ENCODE measurements around the gene ZCCHC17. TPM values are rescaled to one million over a fixed set of nuclear protein-coding genes. Genes with fewer than 3 reads are reported as not detected.

The ZCCHC17 gene
- total and polyA plus RNA-seq, 2 donors (not counting 1 experiment from before 2014, with no cell fraction given), result 14.1 to 20.3 TPM

DNA sequence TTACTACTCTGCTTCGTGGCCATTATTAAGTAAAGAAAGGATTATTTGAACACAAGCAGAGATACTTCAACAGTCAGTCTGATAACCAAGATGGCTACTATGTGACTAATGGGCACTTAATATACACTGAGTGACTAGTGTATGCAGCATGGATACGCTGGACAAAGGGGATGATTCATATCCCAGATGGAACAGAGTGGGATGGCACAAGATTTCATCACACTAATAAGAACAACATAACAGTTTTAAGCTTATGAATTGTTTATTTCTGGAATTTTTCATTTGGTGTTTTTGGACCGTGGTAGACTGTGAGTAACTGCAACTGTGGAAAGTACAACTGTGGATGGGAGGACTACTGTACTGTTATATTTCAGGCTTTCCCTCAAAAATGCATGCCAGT lies 9.4 kb downstream of the ZCCHC17 start:
- ChIA-PET CTCF (no interaction called here), POLR2A (no interaction called here)
- H4K20me1 ChIP-seq (ENCODE audit: control insufficient read depth, insufficient read depth, low read length, poor library complexity, severe bottlenecking), result peaks cover 13% of the 10 kb centered on the region
- H3K9me3 Mint-ChIP-seq (ENCODE audit: insufficient read depth), result no peaks in the 10 kb centered on the region
- no peak overlapping the region for H3K4me2 ChIP-seq (replicated peaks; ENCODE audit: low read depth, low read length, poor library complexity, severe bottlenecking)
- H3K9ac ChIP-seq (ENCODE audit: low read length), result no peak overlapping the region
- no peaks in the 10 kb centered on the region for H3K9me3 ChIP-seq (ENCODE audit: control extremely low read depth in 1 of 3, control insufficient read depth in 2 of 3, insufficient read depth in 1 of 3, low read length in 2 of 3)
- peaks cover 0 to 15% of the 10 kb centered on the region in 2 experiments for H3K36me3 ChIP-seq (replicated peaks in 1 of 2; ENCODE audit: control extremely low read depth in 1 of 2, control insufficient read depth in 1 of 2, extremely low read depth in 1 of 2, insufficient read depth in 2 of 2, low read length in 1 of 2)
- H3K79me2 ChIP-seq (ENCODE audit: control insufficient read depth, insufficient read depth, low read length), result peaks cover 51% of the 10 kb centered on the region
- H3K4me3 Mint-ChIP-seq, result no peak overlapping the region
- H3K4me1 ChIP-seq (ENCODE audit: control insufficient read depth in 2 of 2, insufficient read depth in 2 of 2, low read length in 2 of 2), result no peaks in the 10 kb centered on the region
- H3K27me3 ChIP-seq (replicated peaks in 1 of 4; ENCODE audit: control extremely low read depth in 1 of 4, control insufficient read depth in 3 of 4, insufficient read depth in 4 of 4, low read length in 3 of 4), result no peaks in the 10 kb centered on the region
- no CpG with 5 or more reads among the region's 3 CpGs for WGBS (ENCODE audit: insufficient coverage)
- no peak for TF ChIP-seq EZH2 (IDR thresholded peaks at IDR 0.05; ENCODE audit: borderline replicate concordance, insufficient read depth, low read depth, low read length, poor library complexity, severe bottlenecking)
- TF ChIP-seq, protein P1, sequence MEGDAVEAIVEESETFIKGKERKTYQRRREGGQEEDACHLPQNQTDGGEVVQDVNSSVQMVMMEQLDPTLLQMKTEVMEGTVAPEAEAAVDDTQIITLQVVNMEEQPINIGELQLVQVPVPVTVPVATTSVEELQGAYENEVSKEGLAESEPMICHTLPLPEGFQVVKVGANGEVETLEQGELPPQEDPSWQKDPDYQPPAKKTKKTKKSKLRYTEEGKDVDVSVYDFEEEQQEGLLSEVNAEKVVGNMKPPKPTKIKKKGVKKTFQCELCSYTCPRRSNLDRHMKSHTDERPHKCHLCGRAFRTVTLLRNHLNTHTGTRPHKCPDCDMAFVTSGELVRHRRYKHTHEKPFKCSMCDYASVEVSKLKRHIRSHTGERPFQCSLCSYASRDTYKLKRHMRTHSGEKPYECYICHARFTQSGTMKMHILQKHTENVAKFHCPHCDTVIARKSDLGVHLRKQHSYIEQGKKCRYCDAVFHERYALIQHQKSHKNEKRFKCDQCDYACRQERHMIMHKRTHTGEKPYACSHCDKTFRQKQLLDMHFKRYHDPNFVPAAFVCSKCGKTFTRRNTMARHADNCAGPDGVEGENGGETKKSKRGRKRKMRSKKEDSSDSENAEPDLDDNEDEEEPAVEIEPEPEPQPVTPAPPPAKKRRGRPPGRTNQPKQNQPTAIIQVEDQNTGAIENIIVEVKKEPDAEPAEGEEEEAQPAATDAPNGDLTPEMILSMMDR (IDR thresholded peaks at IDR 0.05), result no peak
- ATAC-seq (ENCODE audit: low read depth) (no peak), DNase-seq (no peak)
- peaks cover 2% of the 10 kb centered on the region for H3K4me1 Mint-ChIP-seq
- H3K27ac ChIP-seq (ENCODE audit: low read length in 2 of 2), result no peak overlapping the region
- no peaks in the 10 kb centered on the region for H3K27me3 Mint-ChIP-seq
- H3K4me3 ChIP-seq (ENCODE audit: control extremely low read depth in 1 of 5, extremely low read depth in 1 of 5, insufficient read depth in 1 of 5, low read depth in 2 of 5, low read length in 4 of 5), result no peak overlapping the region
- intact Hi-C loops (cut with micrococcal nuclease), result no loop called here
- no peak overlapping the region for H2AFZ ChIP-seq (ENCODE audit: insufficient read depth, low read depth, low read length, poor library complexity, severe bottlenecking)
- H3K27ac Mint-ChIP-seq, result no peak overlapping the region

DNA sequence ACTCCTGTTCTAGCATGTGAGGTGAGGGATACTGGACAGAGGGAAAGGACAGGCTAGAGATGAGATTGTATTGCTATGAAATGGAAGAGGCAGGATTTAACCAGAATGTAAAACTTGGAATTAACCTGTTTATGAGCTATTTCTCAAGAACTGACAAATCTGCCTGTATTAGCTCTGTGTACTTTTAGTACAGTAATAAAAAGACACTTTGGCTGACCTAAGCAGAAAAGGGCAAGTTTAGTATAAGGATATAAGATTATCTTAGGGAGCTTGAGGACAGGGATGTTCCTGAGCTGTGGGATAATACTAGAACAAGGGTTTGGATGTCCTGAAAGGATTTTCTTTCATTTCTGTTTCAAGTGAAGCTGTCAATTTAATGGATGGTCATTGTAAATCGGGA lies 11.2 kb downstream of the ZCCHC17 start:
- Histone ChIP-seq H3K36me3 (replicated peaks in 1 of 2; ENCODE audit: control extremely low read depth in 1 of 2, control insufficient read depth in 1 of 2, extremely low read depth in 1 of 2, insufficient read depth in 2 of 2, low read length in 1 of 2) (peaks cover 4 to 28% of the 10 kb centered on the region in 2 experiments), H4K20me1 (ENCODE audit: control insufficient read depth, insufficient read depth, low read length, poor library complexity, severe bottlenecking) (peaks cover 13% of the 10 kb centered on the region), H2AFZ (ENCODE audit: insufficient read depth, low read depth, low read length, poor library complexity, severe bottlenecking) (no peak overlapping the region), H3K27ac (ENCODE audit: low read length in 2 of 2) (no peak overlapping the region), H3K79me2 (ENCODE audit: control insufficient read depth, insufficient read depth, low read length) (peaks cover 48% of the 10 kb centered on the region), H3K4me2 (replicated peaks; ENCODE audit: low read depth, low read length, poor library complexity, severe bottlenecking) (no peak overlapping the region), H3K4me1 (ENCODE audit: control insufficient read depth in 2 of 2, insufficient read depth in 2 of 2, low read length in 2 of 2) (no peaks in the 10 kb centered on the region), H3K9me3 (ENCODE audit: control extremely low read depth in 1 of 3, control insufficient read depth in 2 of 3, insufficient read depth in 1 of 3, low read length in 2 of 3) (no peaks in the 10 kb centered on the region), H3K9ac (ENCODE audit: low read length) (no peak overlapping the region), H3K27me3 (replicated peaks in 1 of 4; ENCODE audit: control extremely low read depth in 1 of 4, control insufficient read depth in 3 of 4, insufficient read depth in 4 of 4, low read length in 3 of 4) (no peaks in the 10 kb centered on the region), H3K4me3 (ENCODE audit: control extremely low read depth in 1 of 5, extremely low read depth in 1 of 5, insufficient read depth in 1 of 5, low read depth in 2 of 5, low read length in 4 of 5) (no peak overlapping the region)
- Mint-ChIP-seq H3K27ac (no peak overlapping the region), H3K9me3 (ENCODE audit: insufficient read depth) (no peaks in the 10 kb centered on the region), H3K4me1 (peaks cover 2% of the 10 kb centered on the region), H3K4me3 (no peak overlapping the region), H3K27me3 (no peaks in the 10 kb centered on the region)
- intact Hi-C loops (cut with micrococcal nuclease), result no loop called here
- POLR2A ChIA-PET, result no interaction called here
- no peak for ATAC-seq (ENCODE audit: low read depth)
- WGBS (ENCODE audit: insufficient coverage), result no CpG with 5 or more reads among the region's 1 CpG
- CTCF ChIA-PET, result interaction anchor here (1.0 to 1.3 kb wide), 2 partner anchors 11 to 35 kb away, joined by 3 read pairs; partner anchors contain the start of genes SNRNP40 and ZCCHC17
- TF ChIP-seq EZH2 (IDR thresholded peaks at IDR 0.05; ENCODE audit: borderline replicate concordance, insufficient read depth, low read depth, low read length, poor library complexity, severe bottlenecking), result no peak
- TF ChIP-seq, protein P1 (IDR thresholded peaks at IDR 0.05), result no peak
- DNase-seq, result no peak

Measured in B cell (primary cell).